D721Med (cell line): Measurements from ENCODE around the gene CBX7.

Experiments
- DNase-seq: peaks from one replicate; pipeline ENCODE4 v3.0.0; 2011; ENCODE audit warnings: low spot score; ENCODE audit not compliant: insufficient read length
- FAIRE-seq: peaks from 2 replicates; lab custom pipeline; 2011; peaks lifted over from hg19 to GRCh38; lab: Jason Lieb, UNC
- TF ChIP-seq, protein P1 (sequence below): IDR thresholded peaks from 2 replicates; pipeline ENCODE4 v1.5.1; 2012; ENCODE audit warnings: mild to moderate bottlenecking, control low read depth; ENCODE audit not compliant: insufficient read depth; ENCODE audit errors: missing control alignments

Gene CBX7

DNA sequence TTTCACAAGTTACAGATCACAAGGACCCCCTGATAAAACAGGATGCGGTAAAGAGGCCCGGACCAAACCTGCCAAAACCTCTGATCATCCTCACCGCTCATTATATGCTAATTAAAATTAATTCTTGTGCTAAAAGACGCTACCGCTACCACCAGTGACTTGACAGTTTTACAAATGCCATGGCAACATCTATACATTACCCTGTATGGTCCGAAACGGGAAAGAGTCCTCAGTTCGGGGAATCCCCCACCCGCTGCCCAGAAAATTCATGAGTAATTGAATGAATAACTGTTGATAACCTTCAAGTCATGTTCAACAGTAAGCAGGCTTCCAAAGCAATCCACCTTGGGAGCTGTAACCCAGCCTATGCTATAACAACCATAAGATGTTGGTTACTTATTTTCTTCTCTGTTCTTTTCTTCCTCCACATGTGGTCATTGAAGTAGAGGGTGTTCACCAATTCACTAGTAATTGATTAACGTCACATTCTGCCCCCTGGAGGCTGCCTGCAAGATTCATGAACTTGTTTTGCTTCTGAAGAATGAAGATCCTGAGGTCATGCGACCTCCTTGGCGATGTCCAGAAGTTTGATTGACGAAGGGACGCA is 34.8 kb downstream of the CBX7 start:
- TF ChIP-seq, protein P1, sequence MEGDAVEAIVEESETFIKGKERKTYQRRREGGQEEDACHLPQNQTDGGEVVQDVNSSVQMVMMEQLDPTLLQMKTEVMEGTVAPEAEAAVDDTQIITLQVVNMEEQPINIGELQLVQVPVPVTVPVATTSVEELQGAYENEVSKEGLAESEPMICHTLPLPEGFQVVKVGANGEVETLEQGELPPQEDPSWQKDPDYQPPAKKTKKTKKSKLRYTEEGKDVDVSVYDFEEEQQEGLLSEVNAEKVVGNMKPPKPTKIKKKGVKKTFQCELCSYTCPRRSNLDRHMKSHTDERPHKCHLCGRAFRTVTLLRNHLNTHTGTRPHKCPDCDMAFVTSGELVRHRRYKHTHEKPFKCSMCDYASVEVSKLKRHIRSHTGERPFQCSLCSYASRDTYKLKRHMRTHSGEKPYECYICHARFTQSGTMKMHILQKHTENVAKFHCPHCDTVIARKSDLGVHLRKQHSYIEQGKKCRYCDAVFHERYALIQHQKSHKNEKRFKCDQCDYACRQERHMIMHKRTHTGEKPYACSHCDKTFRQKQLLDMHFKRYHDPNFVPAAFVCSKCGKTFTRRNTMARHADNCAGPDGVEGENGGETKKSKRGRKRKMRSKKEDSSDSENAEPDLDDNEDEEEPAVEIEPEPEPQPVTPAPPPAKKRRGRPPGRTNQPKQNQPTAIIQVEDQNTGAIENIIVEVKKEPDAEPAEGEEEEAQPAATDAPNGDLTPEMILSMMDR = peak; percentile 41
- DNase-seq = no peak
- no peak for FAIRE-seq

DNA sequence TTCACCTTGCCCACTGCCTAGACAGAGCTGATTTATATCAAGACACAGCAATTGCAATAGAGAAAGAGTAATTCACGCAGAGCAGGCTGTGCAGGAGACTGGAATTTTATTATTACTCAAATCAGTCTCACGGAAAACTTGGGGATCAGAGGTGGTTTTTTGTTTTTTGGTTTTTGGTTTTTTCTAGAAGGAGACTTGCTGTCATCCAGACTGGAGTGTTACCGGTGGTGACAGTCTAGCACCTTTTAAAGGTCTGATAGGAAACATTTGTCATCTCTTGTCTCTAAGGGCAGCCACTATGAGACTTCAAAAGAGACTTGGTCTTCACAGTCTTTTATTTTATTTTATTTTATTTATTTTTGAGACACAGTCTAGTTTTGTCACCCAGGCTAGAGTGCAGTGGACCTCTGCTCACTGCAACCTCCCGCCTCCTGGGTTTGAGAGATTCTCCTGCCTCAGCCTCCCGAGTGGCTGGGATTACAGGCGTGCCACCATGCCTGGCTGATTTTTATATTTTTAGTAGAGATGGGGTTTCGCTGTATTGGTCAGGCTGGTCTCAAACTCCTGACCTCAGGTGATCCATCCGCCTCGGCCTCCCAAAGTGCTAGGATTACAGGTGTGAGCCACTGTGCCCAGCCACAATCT is 36.4 kb downstream of the CBX7 start:
- no peak for FAIRE-seq
- DNase-seq = no peak
- TF ChIP-seq, protein P1 = no peak

DNA sequence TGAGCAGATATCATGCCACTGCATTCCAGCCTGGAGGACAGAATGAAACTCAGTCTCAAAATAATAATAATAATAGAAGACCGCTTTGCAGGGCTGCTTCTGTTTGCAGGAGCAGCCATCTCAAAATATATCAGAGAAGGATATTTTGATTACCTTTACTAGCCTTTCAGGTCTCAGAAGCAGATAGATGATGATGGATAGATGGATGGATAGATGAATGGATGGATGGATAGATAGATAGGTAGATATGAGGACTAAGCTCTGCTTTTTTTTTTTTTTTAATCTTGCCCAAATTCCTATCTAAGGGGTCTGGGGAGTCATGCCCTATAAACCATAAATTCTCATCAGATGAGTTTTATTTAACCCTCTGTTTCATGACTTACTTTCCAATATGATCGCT is 36.9 kb downstream of the CBX7 start:
- TF ChIP-seq, protein P1 = no peak
- FAIRE-seq (no peak), DNase-seq (no peak)

DNA sequence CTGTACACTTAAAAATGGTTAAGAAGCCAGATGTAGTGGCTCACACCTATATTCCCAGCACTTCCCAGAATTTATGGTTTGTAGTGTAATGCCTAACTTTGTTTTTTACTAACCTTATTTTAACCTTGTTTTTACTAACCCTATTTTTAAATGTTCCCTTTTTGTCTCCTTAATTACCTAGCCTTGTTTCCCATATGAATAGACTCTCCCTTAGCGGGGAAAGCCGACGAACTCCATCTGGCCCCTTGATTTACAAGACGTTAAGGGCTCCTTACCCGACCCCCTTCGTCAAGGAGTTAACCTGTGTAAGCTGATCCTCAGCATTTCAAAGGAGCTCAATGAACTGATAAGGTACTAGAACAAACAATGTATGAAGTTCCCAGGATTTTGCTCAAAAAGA is 38.4 kb downstream of the CBX7 start:
- DNase-seq (no peak), FAIRE-seq (no peak)
- TF ChIP-seq, protein P1 = no peak

DNA sequence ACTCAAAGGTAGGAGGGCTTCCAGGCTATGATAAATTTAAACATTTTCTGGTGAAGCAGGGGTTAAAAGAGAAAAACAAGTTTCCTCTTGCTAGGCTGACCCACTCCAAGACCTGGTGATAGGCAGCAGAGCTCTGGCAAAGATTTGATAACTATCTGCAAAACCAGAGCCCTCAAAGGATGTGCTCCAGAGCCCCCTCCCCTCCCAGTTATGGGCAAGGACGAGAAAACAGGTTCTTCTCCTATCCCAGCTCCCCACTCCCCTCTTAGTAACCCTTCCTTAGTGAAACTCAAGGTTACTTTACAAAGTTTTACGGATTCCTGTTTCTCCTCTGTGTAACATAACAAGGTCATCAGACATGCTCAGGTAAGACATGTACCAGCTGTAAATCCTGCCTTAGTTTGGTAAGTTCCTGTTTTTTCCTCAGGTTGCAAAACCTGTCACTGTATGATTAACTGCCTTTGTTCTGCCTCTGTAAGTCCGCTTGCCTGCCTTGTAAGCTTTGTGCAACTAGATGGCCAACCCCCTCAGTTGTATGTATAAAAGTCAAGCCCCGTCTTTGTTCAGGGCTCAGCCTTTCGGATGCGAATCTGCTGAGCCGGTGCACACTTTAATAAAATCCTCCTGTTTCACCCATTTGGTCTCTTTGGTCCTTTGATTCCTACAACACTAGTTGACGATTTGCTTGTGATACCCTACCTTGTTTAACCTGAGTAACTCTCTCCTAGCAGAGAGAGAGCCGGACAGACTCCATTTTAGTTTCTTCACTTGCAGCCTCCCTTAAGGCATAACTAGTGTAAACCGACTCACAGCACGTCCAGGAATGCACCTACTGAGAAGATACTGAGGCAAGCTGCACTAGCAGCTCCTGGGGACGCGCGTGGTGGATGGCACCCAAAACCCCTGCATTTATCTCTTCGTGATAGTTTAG is 41.6 kb downstream of the CBX7 start:
- TF ChIP-seq, protein P1 = no peak
- no peak for FAIRE-seq
- no peak for DNase-seq

DNA sequence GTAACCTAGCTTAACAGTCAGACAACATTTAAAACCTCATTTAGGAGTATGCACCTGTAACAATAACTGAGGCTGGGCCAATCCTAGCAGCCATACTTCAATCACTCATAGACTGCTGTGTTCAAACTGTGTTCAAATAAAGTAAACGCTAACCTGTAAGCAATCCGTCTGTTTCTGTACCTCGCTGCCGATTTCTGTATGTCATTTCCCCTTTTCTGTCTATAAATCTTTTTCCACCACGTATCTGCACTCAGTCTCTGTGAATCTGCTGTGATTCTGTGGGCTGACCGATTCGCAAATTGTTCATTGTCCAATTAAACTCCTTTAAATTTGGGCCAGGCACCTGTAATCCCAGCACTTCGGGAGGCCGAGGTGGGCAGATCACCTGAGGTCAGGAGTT is 43.1 kb downstream of the CBX7 start:
- TF ChIP-seq, protein P1 = no peak
- DNase-seq = no peak
- no peak for FAIRE-seq
